T-helper 1 cell (primary cell): ENCODE measurements around the gene TFAP2C.
"Not testable (repeated sequence)": the region's sequence is repeated elsewhere in the genome, so short reads cannot be mapped to it uniquely, and the experiment has no call there.

ENCODE experiments used
- DNase-seq, 5 donors: peaks; one replicate each; pipeline ENCODE4 v3.0.0-alpha.2; 2012 to 2020

Gene TFAP2C

GRCh38 chr20:56656632-56657031 is 27.5 kb downstream of the TFAP2C start:
- DNase-seq, result no peak

GRCh38 chr20:56657879-56658278 is 28.8 kb downstream of the TFAP2C start:
- DNase-seq, result no peak

- DNase-seq, result not testable (repeated sequence)
Observed at GRCh38 chr20:56658341-56658947, 29.3 kb downstream of the TFAP2C start.

- DNase-seq, result no peak
Observed at GRCh38 chr20:56663660-56664059, 34.6 kb downstream of the TFAP2C start.

- DNase-seq, result no peak
Observed at GRCh38 chr20:56664796-56665195, 35.7 kb downstream of the TFAP2C start.

GRCh38 chr20:56665806-56666205 is 36.7 kb downstream of the TFAP2C start:
- no peak for DNase-seq

GRCh38 chr20:56673450-56673849 is 44.3 kb downstream of the TFAP2C start:
- no peak for DNase-seq

- DNase-seq, result no peak
Observed at GRCh38 chr20:56676001-56676400, 46.9 kb downstream of the TFAP2C start.

GRCh38 chr20:56676679-56677078 is 47.6 kb downstream of the TFAP2C start:
- no peak for DNase-seq

- DNase-seq, result no peak
Observed at GRCh38 chr20:56683077-56683865, 54.2 kb downstream of the TFAP2C start.

GRCh38 chr20:56685879-56686278 is 56.8 kb downstream of the TFAP2C start:
- no peak for DNase-seq

GRCh38 chr20:56687061-56687460 is 58.0 kb downstream of the TFAP2C start:
- no peak for DNase-seq

GRCh38 chr20:56688106-56688505 is 59.0 kb downstream of the TFAP2C start:
- DNase-seq, result no peak
